Measurements from ENCODE around the gene PRKN. TPM values are rescaled to one million over a fixed set of nuclear protein-coding genes. Genes with fewer than 3 reads are reported as not detected.

PRKN gene
- total and polyA plus RNA-seq, 2 experiments from 2014 or later = 0.10 to 0.84 TPM

- TF ChIP-seq REST (IDR thresholded peaks at IDR 0.05; ENCODE audit: unreplicated experiment) (no peak), EZH2phosphoT487 (IDR thresholded peaks at IDR 0.05; ENCODE audit: unreplicated experiment) (no peak), CREB1 (CRISPR knock-in tag; IDR thresholded peaks at IDR 0.05; ENCODE audit: low read depth) (no peak), JUNB (IDR thresholded peaks at IDR 0.05; ENCODE audit: unreplicated experiment) (no peak), EZH2 (IDR thresholded peaks at IDR 0.05; ENCODE audit: low read depth, unreplicated experiment) (no peak), ZNF114 (CRISPR knock-in tag; IDR thresholded peaks at IDR 0.05) (no peak), CTCF (conservative IDR thresholded peaks at IDR 0.05; ENCODE audit: low read depth in 2 of 2) (no peak), NANOG (IDR thresholded peaks at IDR 0.05; ENCODE audit: borderline replicate concordance) (no peak)
Measured at GRCh38 chr6:161761966-161762365, 965.6 kb downstream of the PRKN start (continued).

- H2AFZ ChIP-seq = no peak overlapping the region
- no peak overlapping the region for H3K4me2 ChIP-seq
- no peaks in the 10 kb centered on the region for H3K4me1 ChIP-seq (ENCODE audit: insufficient read depth)
- no peaks in the 10 kb centered on the region for H3K36me3 ChIP-seq (ENCODE audit: insufficient read depth)
- H3K4me1 Mint-ChIP-seq = no peaks in the 10 kb centered on the region
- H3K27me3 Mint-ChIP-seq (ENCODE audit: insufficient read depth, low read depth, poor library complexity) = no peaks in the 10 kb centered on the region
- H3F3A ChIP-seq (replicated peaks; ENCODE audit: low read depth) = no peaks in the 10 kb centered on the region
- no peak overlapping the region for H3K27ac Mint-ChIP-seq
- no peaks in the 10 kb centered on the region for H3K79me2 ChIP-seq (replicated peaks; ENCODE audit: insufficient read depth)
- no peaks in the 10 kb centered on the region for H3K9me3 Mint-ChIP-seq
- no peak for DNase-seq (ENCODE audit: low spot score)
- H4K20me1 ChIP-seq (replicated peaks; ENCODE audit: insufficient read depth) = no peaks in the 10 kb centered on the region
- no peak overlapping the region for H3K27ac ChIP-seq (ENCODE audit: low read depth)
- no peaks in the 10 kb centered on the region for H3K27me3 ChIP-seq (ENCODE audit: insufficient read depth)
- H3K9me2 ChIP-seq (ENCODE audit: insufficient read depth) = no peaks in the 10 kb centered on the region
- H3K4me3 ChIP-seq = no peak overlapping the region
- H3K36me3 Mint-ChIP-seq (ENCODE audit: low read depth) = no peaks in the 10 kb centered on the region
- ATAC-seq = no peak
- no peak overlapping the region for H3K4me3 Mint-ChIP-seq
- TF ChIP-seq EZH2phosphoT487 (IDR thresholded peaks at IDR 0.05; ENCODE audit: unreplicated experiment) (no peak), STAT1 (IDR thresholded peaks at IDR 0.05; ENCODE audit: unreplicated experiment) (no peak), POLR2AphosphoS5 (IDR thresholded peaks at IDR 0.05; ENCODE audit: low read depth) (no peak), JUNB (IDR thresholded peaks at IDR 0.05; ENCODE audit: unreplicated experiment) (no peak), ZNF331 (CRISPR knock-in tag; IDR thresholded peaks at IDR 0.05; ENCODE audit: low read depth) (no peak), REST (IDR thresholded peaks at IDR 0.05; ENCODE audit: unreplicated experiment) (no peak), CREB1 (CRISPR knock-in tag; IDR thresholded peaks at IDR 0.05; ENCODE audit: low read depth) (no peak), ZNF114 (CRISPR knock-in tag; IDR thresholded peaks at IDR 0.05) (no peak), NANOG (IDR thresholded peaks at IDR 0.05; ENCODE audit: borderline replicate concordance) (no peak), ETS1 (IDR thresholded peaks at IDR 0.05) (no peak), EZH2 (IDR thresholded peaks at IDR 0.05; ENCODE audit: low read depth, unreplicated experiment) (no peak), CTCF (conservative IDR thresholded peaks at IDR 0.05; ENCODE audit: low read depth in 2 of 2) (no peak)
Measured at GRCh38 chr6:161755080-161755479, 972.5 kb downstream of the PRKN start.

Data from GM23338 (cell line).